SK-N-SH treated with all-trans-retinoic acid at 6 μM for 48 hours (cell line): ENCODE results near the gene APLF.

Experiments used
- ATAC-seq: fragments of 200-7000 bp; cut with Tn5 transposase; 3 replicates; pipeline ENCODE4 v1.9.1; 2020; ENCODE audit warnings: mild to moderate bottlenecking, moderate library complexity
- ARNTL ChIP-seq: fragments of 450-650 bp; formaldehyde crosslinking; IDR thresholded peaks from 2 replicates; pipeline ENCODE4 v1.5.0; 2020; ENCODE audit warnings: low read depth, mild to moderate bottlenecking, moderate library complexity, borderline replicate concordance
- BACH2 ChIP-seq: fragments of 250-450 bp; sonication (Bioruptor Pico); IDR thresholded peaks from 2 replicates; pipeline ENCODE4 v1.9.0; 2021; ENCODE audit warnings: mild to moderate bottlenecking, borderline replicate concordance
- CREB5 ChIP-seq: fragments of 250-450 bp; sonication (Bioruptor Pico); IDR thresholded peaks from 2 replicates; pipeline ENCODE4 v1.5.1; 2020; ENCODE audit warnings: low read depth, mild to moderate bottlenecking, moderate library complexity
- CSDC2 ChIP-seq: fragments of 250-450 bp; sonication (Bioruptor Pico); IDR thresholded peaks from 2 replicates; pipeline ENCODE4 v1.5.0; 2020; ENCODE audit warnings: mild to moderate bottlenecking, moderate library complexity
- CSRNP3 ChIP-seq: fragments of 250-450 bp; sonication (Bioruptor Pico); IDR thresholded peaks from 2 replicates; pipeline ENCODE4 v1.5.1; 2021; ENCODE audit warnings: mild to moderate bottlenecking, moderate library complexity
- ESRRG ChIP-seq: fragments of 250-450 bp; sonication (Bioruptor Pico); IDR thresholded peaks from 2 replicates; pipeline ENCODE4 v1.6.1; 2021; ENCODE audit warnings: mild to moderate bottlenecking
- GLIS3 ChIP-seq: fragments of 250-450 bp; sonication (Bioruptor Pico); IDR thresholded peaks from 2 replicates; pipeline ENCODE4 v1.5.0; 2020; ENCODE audit warnings: mild to moderate bottlenecking, moderate library complexity
- ISL1 ChIP-seq: fragments of 250-450 bp; sonication (Bioruptor Pico); IDR thresholded peaks from 2 replicates; pipeline ENCODE4 v2.1.2; 2022; ENCODE audit warnings: mild to moderate bottlenecking, moderate library complexity
- OSR1 ChIP-seq: fragments of 250-450 bp; sonication (Bioruptor Pico); IDR thresholded peaks from 2 replicates; pipeline ENCODE4 v1.8.0; 2022; ENCODE audit warnings: moderate library complexity, mild to moderate bottlenecking, inconsistent platforms
- PATZ1 ChIP-seq: fragments of 250-450 bp; sonication (Bioruptor Pico); IDR thresholded peaks from 2 replicates; pipeline ENCODE4 v1.8.0; 2020; ENCODE audit warnings: mild to moderate bottlenecking, moderate library complexity, borderline replicate concordance
- PPARA ChIP-seq: fragments of 250-450 bp; sonication (Bioruptor Pico); IDR thresholded peaks from 2 replicates; pipeline ENCODE4 v1.5.0; 2020; ENCODE audit warnings: mild to moderate bottlenecking, borderline replicate concordance
- RARB ChIP-seq: fragments of 250-450 bp; sonication (Bioruptor Pico); IDR thresholded peaks from 2 replicates; pipeline ENCODE4 v1.8.0; 2021; ENCODE audit warnings: mild to moderate bottlenecking, moderate library complexity
- SNAI2 ChIP-seq: fragments of 250-450 bp; sonication (Bioruptor Pico); IDR thresholded peaks from 2 replicates; pipeline ENCODE4 v1.5.0; 2020; ENCODE audit warnings: mild to moderate bottlenecking, moderate library complexity
- TCF4 ChIP-seq: fragments of 250-450 bp; sonication (Bioruptor Pico); IDR thresholded peaks from 2 replicates; pipeline ENCODE4 v1.8.0; 2021; ENCODE audit warnings: mild to moderate bottlenecking, moderate library complexity, borderline replicate concordance
- TSHZ2 ChIP-seq: fragments of 250-450 bp; sonication (Bioruptor Pico); IDR thresholded peaks from 2 replicates; pipeline ENCODE4 v1.5.0; 2020; ENCODE audit warnings: mild to moderate bottlenecking, moderate library complexity
- ZFP3 ChIP-seq: fragments of 250-450 bp; sonication (Bioruptor Pico); IDR thresholded peaks from 2 replicates; pipeline ENCODE4 v1.5.0; 2020; ENCODE audit warnings: mild to moderate bottlenecking, moderate library complexity
- ZFP30 ChIP-seq: fragments of 450-650 bp; formaldehyde crosslinking; IDR thresholded peaks from 2 replicates; pipeline ENCODE4 v1.5.0; 2022; ENCODE audit warnings: mild to moderate bottlenecking, moderate library complexity
- ZNF565 ChIP-seq: fragments of 450-650 bp; formaldehyde crosslinking; conservative IDR thresholded peaks from 2 replicates; pipeline ENCODE4 v1.5.0; 2020; ENCODE audit warnings: low read depth, mild to moderate bottlenecking, moderate library complexity
- ZNF70 ChIP-seq: fragments of 450-650 bp; formaldehyde crosslinking; IDR thresholded peaks from 2 replicates; pipeline ENCODE4 v1.5.0; 2020; ENCODE audit warnings: mild to moderate bottlenecking, moderate library complexity
- ZNF8 ChIP-seq: fragments of 450-650 bp; formaldehyde crosslinking; IDR thresholded peaks from 2 replicates; pipeline ENCODE4 v1.5.0; 2020; ENCODE audit warnings: mild to moderate bottlenecking, moderate library complexity

Gene APLF

GRCh38 chr2:68505603-68506159 is 38.3 kb downstream of the APLF start:
- TF ChIP-seq OSR1 (CRISPR knock-in tag) (no peak), SNAI2 (CRISPR knock-in tag) (no peak), PPARA (CRISPR knock-in tag) (no peak), ZFP3 (CRISPR knock-in tag) (no peak), GLIS3 (CRISPR knock-in tag) (no peak), ZNF8 (CRISPR knock-in tag) (no peak), CSRNP3 (CRISPR knock-in tag) (no peak), CSDC2 (no peak), ZNF565 (CRISPR knock-in tag) (no peak), BACH2 (no peak), ISL1 (CRISPR knock-in tag) (no peak), ARNTL (no peak)
- no peak for ATAC-seq

- no peak for TF ChIP-seq OSR1 (CRISPR knock-in tag)
- no peak for TF ChIP-seq TCF4
- no peak for TF ChIP-seq TSHZ2 (CRISPR knock-in tag)
- no peak for TF ChIP-seq ZFP3 (CRISPR knock-in tag)
- no peak for TF ChIP-seq RARB (CRISPR knock-in tag)
- no peak for TF ChIP-seq SNAI2 (CRISPR knock-in tag)
- no peak for TF ChIP-seq PPARA (CRISPR knock-in tag)
- no peak for ATAC-seq
Measured at GRCh38 chr2:68506170-68506569, 38.8 kb downstream of the APLF start.

GRCh38 chr2:68512326-68512725 is 44.9 kb downstream of the APLF start:
- TF ChIP-seq PPARA (CRISPR knock-in tag) (no peak), SNAI2 (CRISPR knock-in tag) (no peak), OSR1 (CRISPR knock-in tag) (no peak), PATZ1 (CRISPR knock-in tag) (no peak), TCF4 (no peak), ARNTL (no peak), RARB (CRISPR knock-in tag) (no peak), ZFP30 (CRISPR knock-in tag) (no peak), ZNF70 (CRISPR knock-in tag) (no peak), CREB5 (CRISPR knock-in tag) (no peak), ZNF8 (CRISPR knock-in tag) (no peak), ESRRG (CRISPR knock-in tag) (no peak), BACH2 (no peak)
- TF ChIP-seq, all 23 proteins: peak for 0
- no peak for ATAC-seq

- no peak for TF ChIP-seq ZFP30 (CRISPR knock-in tag)
- no peak for TF ChIP-seq RARB (CRISPR knock-in tag)
- no peak for ATAC-seq
Measured at GRCh38 chr2:68512966-68513365, 45.6 kb downstream of the APLF start.
